GM19438 (cell line): Measurements from ENCODE around the gene NCAM1.

ENCODE experiments used
- ATAC-seq: cut with Tn5 transposase; IDR thresholded peaks from one replicate; pipeline ENCODE4 v1.9.1; 2021; ENCODE audit warnings: low read depth; ENCODE audit not compliant: unreplicated experiment

Gene NCAM1

DNA sequence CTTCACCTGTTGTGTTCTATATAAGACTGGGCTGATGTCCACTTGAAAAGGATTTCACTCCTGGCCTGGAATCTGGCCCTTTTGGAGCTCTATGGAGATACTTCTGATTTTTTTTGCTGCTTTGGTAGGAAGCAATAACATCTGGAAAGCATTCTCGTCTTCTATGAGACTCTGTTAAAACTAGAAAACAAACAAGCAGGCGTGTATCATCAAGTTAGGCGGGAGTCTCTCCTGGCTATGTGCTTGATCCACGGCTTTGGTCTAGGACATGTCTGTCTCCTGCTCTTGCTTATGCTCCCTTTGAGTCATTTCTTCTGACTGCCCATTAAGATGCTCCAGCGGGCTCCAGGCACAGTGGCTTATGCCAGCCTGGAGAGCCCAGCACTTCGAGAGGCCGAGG, 231.8 kb downstream of the NCAM1 start:
- ATAC-seq = no peak

DNA sequence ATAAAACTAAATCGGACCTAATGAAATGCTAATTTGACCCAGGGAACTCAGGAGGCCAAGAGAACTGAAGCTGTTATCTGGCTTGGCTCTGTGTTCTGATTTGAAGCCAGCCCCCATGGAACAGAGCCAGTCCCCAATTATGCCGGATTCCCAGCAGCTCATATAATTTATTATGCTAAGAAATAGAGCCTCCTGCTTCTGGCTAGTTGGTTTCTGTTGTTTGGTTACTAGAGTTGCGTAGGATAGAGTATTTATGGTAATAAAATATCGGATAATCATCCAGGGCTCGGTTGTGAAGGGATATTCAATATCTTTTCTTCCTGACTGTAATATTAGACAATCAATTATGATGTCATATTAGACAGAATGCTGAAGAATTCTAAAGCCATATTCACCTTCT, 232.7 kb downstream of the NCAM1 start:
- ATAC-seq = no peak

DNA sequence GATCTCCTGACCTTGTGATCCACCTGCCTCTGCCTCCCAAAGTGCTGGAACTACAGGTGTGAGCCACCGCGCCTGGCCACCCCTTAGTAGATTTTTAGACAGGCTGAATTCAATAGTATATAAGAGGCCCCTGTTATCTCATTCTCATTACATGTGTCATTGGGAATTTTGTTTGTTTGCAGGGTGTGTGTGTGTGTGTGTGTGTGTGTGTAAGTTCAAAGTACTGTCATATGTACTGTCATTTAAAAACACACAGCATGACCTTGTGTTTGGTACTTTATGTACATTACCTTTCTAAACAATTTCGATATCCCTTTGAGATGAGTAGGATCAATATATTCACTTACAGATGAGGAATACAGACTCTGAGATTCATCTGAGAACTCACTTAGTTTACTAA, 234.5 kb downstream of the NCAM1 start:
- no peak for ATAC-seq

DNA sequence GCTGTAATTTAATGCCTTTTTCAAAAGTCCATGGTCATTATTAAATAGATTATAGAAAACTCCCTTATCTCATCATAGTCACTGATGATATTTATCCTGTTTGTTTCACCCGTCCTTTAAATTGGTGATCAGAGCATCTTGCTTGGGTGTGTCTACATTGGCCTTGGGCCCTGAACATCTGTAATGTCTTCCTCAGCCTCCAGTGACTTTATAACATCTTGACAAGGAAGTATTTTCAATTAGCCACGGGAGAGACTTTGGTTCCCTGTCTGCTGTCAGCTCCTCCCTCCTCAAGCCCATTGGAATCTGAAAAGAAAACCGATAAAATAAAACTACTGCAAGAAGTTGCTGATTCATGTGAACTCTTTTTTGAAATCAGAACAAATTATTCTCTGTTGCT, 236.2 kb downstream of the NCAM1 start:
- ATAC-seq = no peak

DNA sequence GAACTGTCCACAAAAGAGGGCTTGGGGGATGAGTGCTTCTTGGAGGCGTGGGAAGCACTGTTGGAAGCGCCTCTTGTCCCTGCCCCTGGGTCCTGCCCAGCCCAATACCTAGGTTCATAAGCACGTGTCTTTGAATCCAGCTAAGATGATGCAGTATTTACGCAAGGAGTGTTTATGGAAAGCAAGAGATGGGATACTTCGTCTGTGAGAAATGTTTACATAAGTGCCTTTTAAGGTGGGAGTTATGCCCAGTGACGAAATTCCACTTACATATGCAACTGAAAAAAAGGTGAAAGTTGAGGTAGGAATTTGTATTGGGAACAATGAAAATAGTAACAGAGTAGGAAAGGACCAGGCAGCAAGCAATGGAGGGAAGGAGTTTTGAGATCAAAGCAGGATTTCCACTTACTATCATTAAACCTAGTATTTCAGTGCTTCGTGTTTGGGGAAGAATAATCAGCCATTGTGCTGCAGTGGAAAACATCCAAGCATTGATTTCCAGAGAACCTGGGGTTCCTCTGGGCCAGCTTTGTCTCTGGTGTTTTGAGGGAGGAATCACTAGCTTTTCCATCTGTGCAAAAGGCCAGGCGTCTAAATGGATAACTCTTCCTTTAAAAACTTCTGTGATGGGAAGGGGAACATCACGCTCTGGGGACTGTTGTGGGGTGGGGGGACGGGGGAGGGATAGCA, 237.9 kb downstream of the NCAM1 start:
- ATAC-seq = no peak

DNA sequence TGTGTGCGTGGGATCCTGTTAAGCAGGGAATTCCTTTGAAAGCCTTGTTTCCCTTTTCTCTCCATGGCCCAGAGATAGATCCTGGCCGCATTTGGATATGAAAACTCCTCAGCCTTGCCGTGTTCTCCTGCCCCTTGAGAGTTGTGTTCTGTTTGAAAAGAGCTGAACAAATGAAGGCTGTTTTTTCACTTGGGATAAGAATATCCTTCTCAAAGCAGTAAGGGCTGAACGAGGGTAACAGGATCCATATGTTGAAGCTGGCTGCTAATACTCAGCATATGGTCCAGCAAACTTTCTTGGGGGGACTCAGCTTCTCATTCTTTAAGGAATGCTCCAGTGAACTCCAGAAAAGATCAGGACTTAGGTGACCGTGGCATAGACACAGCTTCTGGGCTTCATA, 238.6 kb downstream of the NCAM1 start:
- ATAC-seq = no peak

DNA sequence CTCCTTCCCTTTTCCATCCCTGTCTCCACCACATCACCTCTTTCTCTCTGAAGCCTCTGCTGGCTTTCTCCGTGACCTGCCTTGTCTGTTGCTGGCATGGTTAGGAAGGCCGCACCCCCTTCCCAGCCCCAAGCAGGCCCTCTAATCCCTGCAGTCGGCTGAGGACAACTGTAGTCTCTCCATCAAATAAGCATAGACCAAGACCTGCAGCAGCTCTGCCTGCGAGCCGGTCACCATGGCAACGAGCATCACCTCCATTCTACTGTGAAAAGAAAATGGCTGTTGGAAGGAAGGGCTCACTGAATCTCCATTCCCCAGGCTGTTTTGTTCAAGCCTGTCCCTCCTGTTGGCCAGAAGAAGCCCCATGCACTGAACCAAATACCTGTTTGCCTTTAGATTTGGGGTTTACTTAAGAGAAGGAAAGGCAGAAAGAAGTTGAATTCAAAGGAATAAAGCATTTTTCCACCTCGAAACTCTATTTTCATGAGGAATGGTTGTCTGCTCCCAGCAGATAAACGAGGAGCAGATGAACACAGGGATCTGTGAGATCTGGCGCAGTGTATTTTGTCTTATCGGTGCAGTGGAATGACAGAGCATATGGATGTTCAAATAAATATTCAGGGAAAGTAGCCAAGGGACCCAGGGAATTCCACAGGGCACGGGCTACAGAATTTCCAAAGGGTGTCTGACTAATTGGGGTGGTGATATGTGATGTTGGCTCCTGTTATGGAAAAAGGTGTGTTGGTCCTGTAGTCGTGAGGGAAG, 240.0 kb downstream of the NCAM1 start:
- no peak for ATAC-seq

DNA sequence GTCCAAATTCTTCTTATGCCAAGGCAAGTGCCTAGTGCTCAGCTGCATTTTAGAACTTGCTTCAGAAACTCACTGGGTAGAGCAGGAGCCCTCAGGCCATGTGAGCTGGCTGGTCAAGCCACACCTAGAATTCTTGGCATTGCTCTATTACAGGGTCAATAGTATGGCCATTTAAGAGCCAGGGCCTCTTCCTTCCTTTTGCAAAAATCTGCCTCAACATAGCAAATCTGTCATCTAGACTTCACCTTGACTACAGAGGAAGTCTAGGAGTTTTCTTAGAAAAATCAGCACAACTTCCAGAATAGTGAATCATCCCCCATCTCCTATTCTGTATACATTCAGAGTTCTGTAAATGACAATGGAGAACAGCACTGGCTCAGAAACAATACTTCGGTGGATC, 241.2 kb downstream of the NCAM1 start:
- ATAC-seq = no peak

DNA sequence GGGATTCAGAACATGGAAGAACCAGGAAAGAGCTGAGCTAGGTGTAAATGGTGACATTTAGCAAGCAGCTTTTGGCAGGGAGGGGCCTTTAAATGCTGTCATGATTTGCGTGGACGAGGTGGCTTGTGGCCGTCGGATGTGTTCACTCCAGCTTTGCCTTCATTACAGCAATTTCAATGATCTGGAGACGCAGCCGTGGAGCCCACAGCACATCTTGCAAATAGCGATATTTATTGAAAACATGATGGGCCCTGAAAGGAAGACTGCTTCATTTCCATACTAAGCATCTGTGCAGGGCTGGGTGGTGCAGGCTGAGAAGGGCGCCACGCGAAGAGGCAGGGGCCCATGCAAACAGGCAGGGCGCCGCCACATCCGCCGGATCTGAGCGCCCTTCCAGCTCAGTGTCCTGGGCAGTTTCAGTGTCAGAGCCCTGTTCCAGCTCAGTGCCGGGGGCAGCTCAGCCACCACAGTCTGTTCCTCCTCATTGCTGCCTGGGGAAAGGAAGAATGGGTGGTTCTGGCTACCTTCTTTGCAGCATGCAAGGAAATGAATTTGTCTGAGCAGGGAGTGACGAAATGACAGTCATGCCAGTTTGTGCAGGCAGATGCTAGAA, 242.0 kb downstream of the NCAM1 start:
- no peak for ATAC-seq

DNA sequence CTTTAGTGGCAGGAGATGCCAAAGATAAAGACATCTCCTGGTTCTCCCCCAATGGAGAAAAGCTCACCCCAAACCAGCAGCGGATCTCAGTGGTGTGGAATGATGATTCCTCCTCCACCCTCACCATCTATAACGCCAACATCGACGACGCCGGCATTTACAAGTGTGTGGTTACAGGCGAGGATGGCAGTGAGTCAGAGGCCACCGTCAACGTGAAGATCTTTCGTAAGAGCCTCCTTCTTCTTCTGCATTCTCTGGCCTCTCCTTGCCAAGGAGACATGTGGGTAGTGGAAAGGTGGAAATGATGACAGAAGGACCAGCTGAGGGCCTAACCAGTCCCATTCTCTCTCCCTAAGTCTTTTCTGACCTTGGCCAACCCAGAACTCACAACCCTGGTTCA, 243.1 kb downstream of the NCAM1 start:
- no peak for ATAC-seq

DNA sequence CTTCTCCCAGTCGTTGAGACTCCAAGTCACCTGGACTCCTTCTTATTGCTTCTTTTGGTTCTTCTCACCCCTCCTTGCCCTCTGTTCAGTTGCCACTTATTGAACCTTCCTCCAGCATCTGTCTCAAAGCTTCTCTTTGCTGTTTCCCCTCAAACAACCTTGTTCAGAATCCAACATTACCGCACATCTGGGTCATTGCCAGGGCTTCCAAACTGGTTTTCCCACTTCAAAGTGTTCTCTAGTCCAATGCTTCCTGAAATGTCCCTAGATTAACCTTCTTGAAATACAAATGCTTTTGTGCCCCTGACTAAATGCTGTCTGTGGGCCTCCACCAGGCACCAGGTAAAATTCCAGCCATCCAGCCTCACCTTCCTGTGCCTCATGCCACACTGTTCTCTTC, 252.3 kb downstream of the NCAM1 start:
- no peak for ATAC-seq

DNA sequence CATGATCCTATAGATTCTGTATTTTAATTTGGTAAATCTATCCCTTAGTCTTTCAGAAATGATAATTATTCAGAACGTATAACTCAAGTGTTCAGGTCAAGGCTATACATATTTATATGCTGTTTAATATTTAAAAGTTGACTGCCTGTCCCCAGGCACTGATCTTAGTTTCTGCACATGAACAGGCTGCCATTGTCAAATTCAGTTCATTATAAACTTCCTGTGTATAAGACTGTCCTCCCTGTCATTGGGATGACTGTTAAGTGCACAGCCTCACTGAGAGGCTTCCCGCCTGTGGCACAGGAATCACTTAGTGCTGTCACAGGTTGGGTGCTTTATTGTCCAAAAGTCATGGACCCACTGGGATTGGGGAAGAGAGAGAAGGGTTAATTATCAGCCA, 261.0 kb downstream of the NCAM1 start:
- no peak for ATAC-seq

DNA sequence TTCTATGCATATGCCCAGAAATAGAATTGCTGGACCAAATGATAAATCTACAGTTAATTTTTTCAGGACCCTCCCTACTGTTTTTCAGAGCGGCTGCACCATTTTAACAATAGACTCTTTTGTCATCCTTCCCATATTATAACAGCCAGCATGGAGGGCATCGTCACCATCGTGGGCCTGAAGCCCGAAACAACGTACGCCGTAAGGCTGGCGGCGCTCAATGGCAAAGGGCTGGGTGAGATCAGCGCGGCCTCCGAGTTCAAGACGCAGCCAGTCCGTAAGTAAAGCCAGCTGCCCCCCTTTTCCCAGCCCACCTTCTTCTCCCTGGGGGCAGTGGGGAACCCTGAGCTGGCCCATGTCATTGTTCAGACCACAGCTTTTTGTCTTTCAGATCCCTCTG, 273.7 kb downstream of the NCAM1 start:
- no peak for ATAC-seq

DNA sequence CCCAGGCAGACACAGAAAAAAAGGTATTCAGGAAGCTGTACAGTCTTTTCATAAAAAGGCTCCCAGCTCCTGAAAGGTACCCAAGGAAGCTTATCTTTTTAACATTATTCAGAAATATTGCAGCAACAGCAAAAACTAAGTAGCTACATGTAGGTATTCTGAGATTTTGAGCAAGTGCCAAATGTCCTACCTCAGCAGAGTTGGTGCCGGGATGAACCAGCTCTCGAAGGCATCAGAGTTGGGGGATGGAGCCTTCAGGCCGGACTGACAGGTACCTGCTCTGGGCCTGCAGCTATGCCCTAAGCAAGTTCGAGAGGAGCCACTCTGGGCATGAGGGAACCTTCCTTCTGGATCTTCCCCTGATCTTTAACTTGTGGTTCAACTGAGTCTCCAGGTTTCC, 276.0 kb downstream of the NCAM1 start:
- no peak for ATAC-seq

DNA sequence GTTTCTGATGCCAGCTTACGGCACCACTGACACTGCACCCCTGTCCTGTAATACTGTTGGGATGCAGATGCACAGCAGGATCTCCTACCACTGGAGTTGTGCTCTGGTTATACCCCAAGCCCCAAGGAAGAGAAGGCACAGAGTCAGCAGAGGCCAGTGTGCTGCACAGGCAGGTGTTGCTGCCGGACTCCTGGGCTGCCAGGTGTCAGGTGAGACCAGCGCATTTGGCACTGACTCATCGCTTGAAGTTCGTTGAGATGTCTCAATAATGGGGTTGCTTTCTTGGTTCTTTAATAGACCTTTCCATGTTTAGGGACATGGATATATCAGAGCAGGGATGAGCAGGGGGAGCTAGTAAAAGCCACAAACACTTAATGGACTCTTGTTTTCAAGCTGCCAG, 277.5 kb downstream of the NCAM1 start:
- no peak for ATAC-seq

DNA sequence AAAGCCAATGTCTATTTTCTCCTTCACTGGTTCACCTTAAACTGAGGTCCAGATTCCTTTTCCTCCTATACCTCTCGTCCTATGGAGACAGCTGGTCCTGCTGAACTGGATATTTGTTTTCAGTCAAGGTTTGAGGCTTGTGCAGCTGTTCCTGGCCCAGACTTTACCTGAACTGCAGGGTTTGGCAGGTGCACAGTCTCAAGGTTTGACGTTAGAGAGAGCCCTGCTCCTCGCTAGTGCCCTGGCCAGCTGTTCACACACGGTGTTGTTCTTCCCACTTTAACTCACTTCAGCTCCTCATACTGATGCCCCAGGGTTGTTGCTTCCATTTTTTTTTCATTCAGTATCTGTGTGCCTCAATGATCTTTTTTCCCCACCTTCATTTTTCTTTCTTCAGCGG, 279.2 kb downstream of the NCAM1 start:
- no peak for ATAC-seq

DNA sequence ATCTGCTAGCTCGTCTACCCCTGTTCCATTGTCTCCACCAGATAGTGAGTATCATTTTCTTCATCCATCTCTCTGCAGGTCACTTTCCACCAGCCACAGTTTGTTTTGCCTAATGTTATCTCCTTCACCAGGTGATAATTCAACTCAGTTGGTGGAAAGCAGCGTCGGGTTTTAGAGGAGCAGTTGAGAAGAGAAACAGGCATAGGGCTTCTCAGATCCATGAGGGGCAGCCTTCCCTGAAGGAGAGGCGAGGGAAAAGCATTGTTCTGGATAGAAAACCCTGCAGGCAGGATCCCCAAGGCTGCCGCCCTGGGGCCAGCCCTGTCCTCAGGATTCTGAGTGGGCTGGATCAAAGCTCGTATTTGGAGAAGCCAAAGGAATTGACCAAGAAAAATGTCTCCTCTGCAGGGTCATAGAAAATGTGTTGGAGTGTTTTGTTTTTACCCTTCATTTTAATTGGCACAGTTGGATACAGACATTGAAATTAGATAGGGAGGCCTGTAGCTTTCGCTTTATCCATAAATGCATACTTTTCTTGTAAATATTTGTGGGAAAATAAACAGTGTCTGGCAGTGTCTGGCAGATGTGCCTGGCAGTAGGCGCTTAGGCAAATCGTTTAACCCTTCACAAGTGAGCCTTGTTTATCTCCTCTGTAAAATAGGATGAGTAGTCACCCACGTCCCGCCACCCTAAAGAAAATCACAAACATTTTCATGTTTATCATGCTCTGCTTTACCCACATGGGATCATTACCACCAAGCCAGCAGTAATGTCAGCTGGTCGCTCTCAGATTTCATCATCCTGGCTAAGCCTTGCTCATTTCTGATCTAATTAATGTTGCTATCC, 279.8 kb downstream of the NCAM1 start:
- no peak for ATAC-seq

DNA sequence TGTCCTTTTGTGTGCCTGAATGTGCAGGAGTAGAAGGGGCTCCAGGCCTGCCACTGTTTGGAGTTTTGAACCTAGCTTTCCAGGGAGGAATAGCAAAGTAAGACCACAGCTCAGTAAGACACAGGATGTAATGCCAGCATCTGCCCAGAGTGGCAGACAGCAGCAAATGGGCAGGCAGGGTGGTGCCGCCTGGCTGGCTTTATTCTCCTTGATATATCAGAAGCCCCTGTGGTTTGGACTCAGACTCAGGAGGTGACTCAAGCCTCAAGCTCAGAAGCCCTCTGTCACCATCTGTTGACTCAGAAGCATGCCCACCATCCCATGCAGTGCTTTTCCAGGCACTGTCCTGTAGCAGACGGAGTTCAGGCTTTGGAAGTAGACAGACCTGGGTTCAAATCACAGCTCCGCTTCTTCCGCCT, 280.4 kb downstream of the NCAM1 start:
- no peak for ATAC-seq

DNA sequence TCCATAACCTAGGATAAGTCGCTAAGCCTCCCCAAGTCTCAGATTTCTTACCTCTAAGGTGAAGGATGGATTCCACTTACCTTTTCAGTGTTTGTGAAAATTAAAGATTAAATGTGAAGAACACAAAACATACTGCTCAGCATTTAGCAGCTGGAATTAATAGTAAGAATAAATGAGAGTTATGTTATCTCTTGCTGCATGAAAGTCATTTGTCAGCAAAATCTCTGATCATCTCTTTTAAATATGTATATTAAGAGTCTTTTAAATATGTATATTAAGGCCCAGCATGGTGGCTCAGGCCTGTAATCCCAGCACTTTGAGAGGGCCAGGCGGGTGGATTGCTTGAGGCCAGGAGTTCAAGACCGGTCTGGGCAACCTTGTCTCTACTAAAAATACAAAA, 280.8 kb downstream of the NCAM1 start:
- no peak for ATAC-seq

DNA sequence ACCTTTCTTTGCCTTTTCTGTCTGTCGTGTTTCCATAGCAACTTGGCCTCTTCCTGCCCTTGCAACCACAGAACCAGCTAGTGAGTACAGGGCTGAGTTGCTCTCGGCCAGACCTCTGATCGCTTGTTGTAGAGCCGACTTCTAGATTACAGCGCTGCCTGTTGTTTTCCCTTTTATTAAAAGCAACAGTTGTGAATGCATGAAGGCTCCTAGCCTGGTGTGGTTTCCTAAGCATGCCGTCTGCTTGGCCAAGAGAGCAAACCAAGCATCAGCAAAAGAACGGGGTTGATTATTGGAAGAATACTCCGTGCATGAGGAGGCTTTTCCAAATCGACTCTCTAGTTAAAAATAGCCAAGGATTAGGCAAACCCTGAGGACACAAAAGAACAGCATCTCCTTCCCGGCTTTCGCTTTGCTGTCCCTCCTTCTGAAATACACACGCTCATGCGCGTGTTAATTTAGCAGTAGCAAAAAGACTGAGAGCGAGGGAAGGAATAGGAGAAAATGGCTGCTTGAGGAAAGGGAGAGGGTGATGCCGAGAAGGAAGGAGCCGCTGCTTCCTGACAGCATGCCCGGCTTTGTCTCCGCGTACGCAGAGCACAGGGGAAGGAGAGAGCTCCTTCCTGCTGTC, 281.7 kb downstream of the NCAM1 start:
- no peak for ATAC-seq

DNA sequence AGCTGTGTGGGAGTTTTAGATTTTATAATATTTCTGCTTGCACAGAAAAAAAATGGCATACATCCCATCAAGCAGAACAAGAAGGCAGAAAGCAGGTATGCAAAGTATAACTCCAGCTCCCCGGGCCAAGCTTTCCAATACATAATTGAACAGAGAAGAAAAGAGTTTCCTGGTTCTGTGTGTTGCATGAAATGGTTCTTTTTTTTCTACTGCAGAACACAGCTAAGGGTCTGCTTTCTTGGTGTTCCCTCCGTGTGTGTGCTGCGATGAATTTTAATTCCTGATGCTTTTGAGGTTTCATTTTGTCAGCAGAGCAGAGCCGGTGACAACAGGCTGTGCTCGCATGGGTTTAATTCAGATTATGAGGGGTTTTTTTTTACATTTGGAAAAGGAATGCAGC, 282.5 kb downstream of the NCAM1 start:
- ATAC-seq = no peak
